CD14-positive monocyte (primary cell): ENCODE data around the gene UBE2E2. TPM values are rescaled to one million over a fixed set of nuclear protein-coding genes. Genes with fewer than 3 reads are reported as not detected.

Experiments used
- DNase-seq, 3 donors: peaks; one replicate each; pipeline ENCODE4 v3.0.0-alpha.2; 2011 to 2022
- H2AFZ ChIP-seq: 2 replicates; pipeline ENCODE4 v1.6.0; 2012; ENCODE audit warnings: mild to moderate bottlenecking, low read depth, low read length, inconsistent platforms; ENCODE audit not compliant: insufficient read depth, poor library complexity, severe bottlenecking
- H3K27ac ChIP-seq, 2 donors: 1 replicate in 1 of 2; 2 replicates in 1 of 2; pipeline ENCODE4 v1.5.1; 2012 to 2013; ENCODE audit warnings: low read length in 2 of 2, control low read depth in 1 of 2, inconsistent platforms in 1 of 2, low read depth in 1 of 2, mild to moderate bottlenecking in 1 of 2
- H3K27me3 ChIP-seq, 2 donors: one replicate each; pipeline versions ENCODE4 v1.6.0 to v1.6.1; 2011 to 2013; ENCODE audit warnings: low read length in 2 of 2; ENCODE audit not compliant: control insufficient read depth in 2 of 2, insufficient read depth in 2 of 2
- H3K36me3 ChIP-seq, 2 donors: replicated peaks in 1 of 2; 1 replicate in 1 of 2; 2 replicates in 1 of 2; pipeline versions ENCODE4 v1.5.1 to v1.6.1; 2012 to 2013; ENCODE audit warnings: low read length in 2 of 2, control low read depth in 1 of 2, inconsistent platforms in 1 of 2, mild to moderate bottlenecking in 1 of 2; ENCODE audit not compliant: insufficient read depth in 2 of 2, control insufficient read depth in 1 of 2
- H3K4me1 ChIP-seq, 2 donors: 1 replicate in 1 of 2; 2 replicates in 1 of 2; pipeline versions ENCODE4 v1.5.1 to v1.6.1; 2012 to 2013; ENCODE audit warnings: low read length in 2 of 2, control low read depth in 1 of 2, inconsistent platforms in 1 of 2, mild to moderate bottlenecking in 1 of 2, moderate library complexity in 1 of 2; ENCODE audit not compliant: insufficient read depth in 2 of 2, control insufficient read depth in 1 of 2
- H3K4me2 ChIP-seq: replicated peaks from 2 replicates; pipeline ENCODE3; 2012; ENCODE audit warnings: low read length, moderate library complexity, mild to moderate bottlenecking; ENCODE audit not compliant: poor library complexity, severe bottlenecking; ENCODE audit errors: extremely low read depth
- H3K4me3 ChIP-seq, 3 experiments: fragments of 200-600 bp in 1 of 3; sonication (generic) in 1 of 3; replicated peaks in 1 of 3; 1 replicate in 2 of 3; 2 replicates in 1 of 3; pipeline ENCODE4 v1.5.1; 2011 to 2013; ENCODE audit warnings: low read length in 3 of 3, mild to moderate bottlenecking in 3 of 3, control low read depth in 2 of 3, low read depth in 2 of 3, inconsistent platforms in 1 of 3, moderate library complexity in 1 of 3
- H3K79me2 ChIP-seq: 2 replicates; pipeline ENCODE4 v1.6.0; 2012; ENCODE audit warnings: mild to moderate bottlenecking, control low read depth, inconsistent platforms, low read length, moderate library complexity; ENCODE audit not compliant: insufficient read depth
- H3K9ac ChIP-seq: 2 replicates; pipeline ENCODE4 v1.6.0; 2017; ENCODE audit warnings: low read length, mild to moderate bottlenecking; ENCODE audit not compliant: insufficient read depth, poor library complexity, severe bottlenecking
- H3K9me3 ChIP-seq, 2 donors: replicated peaks in 1 of 2; 1 replicate in 1 of 2; 2 replicates in 1 of 2; pipeline versions ENCODE4 v1.5.1 to v1.6.1; 2012 to 2013; ENCODE audit warnings: low read length in 2 of 2, control low read depth in 1 of 2; ENCODE audit not compliant: control insufficient read depth in 1 of 2, insufficient read depth in 1 of 2
- H4K20me1 ChIP-seq: 2 replicates; pipeline ENCODE4 v1.6.0; 2012; ENCODE audit warnings: mild to moderate bottlenecking, low read length, control low read depth, moderate library complexity; ENCODE audit not compliant: insufficient read depth
- H3K27ac Mint-ChIP-seq, 7 donors: one replicate each; pipeline ENCODE4 v1.8.0; 2020; ENCODE audit warnings: mild to moderate bottlenecking in 7 of 7, mixed read lengths in 7 of 7, moderate library complexity in 6 of 7, inconsistent platforms in 2 of 7
- H3K27me3 Mint-ChIP-seq, 3 donors: one replicate each; pipeline ENCODE4 v1.8.0; 2021 to 2022; ENCODE audit warnings: low read depth in 3 of 3, mild to moderate bottlenecking in 3 of 3, mixed read lengths in 3 of 3, moderate library complexity in 3 of 3, inconsistent platforms in 1 of 3
- H3K36me3 Mint-ChIP-seq, 2 donors: one replicate each; pipeline ENCODE4 v1.8.0; 2020; ENCODE audit warnings: mixed read lengths in 2 of 2, inconsistent platforms in 1 of 2, mild to moderate bottlenecking in 1 of 2
- H3K4me1 Mint-ChIP-seq: one replicate; pipeline ENCODE4 v1.8.0; 2020; ENCODE audit warnings: mild to moderate bottlenecking, mixed read lengths
- H3K4me3 Mint-ChIP-seq, 2 donors: one replicate each; pipeline ENCODE4 v1.8.0; 2020; ENCODE audit warnings: mild to moderate bottlenecking in 2 of 2, mixed read lengths in 2 of 2, moderate library complexity in 1 of 2
- H3K9me3 Mint-ChIP-seq, 7 donors: one replicate each; pipeline ENCODE4 v1.8.0; 2020 to 2022; ENCODE audit warnings: mixed read lengths in 7 of 7, mild to moderate bottlenecking in 6 of 7, moderate library complexity in 6 of 7, inconsistent platforms in 2 of 7
- WGBS: methylation state at CpG from one replicate; pipeline ENCODE4 v1.1.5; 2013; ENCODE audit warnings: missing lambda C conversion rate; ENCODE audit not compliant: insufficient coverage; 5-methylcytosine and 5-hydroxymethylcytosine counted together
- intact Hi-C, 2 donors: fragments of 100-400 bp; cut with micrococcal nuclease; formaldehyde crosslinking; loops; one replicate each; pipeline versions ENCODE4 v1.15.0 to v1.15.1; 2023
- polyA plus RNA-seq, 3 donors: library from polyadenylated mRNA; depleted of rRNA in 1 of 3; unstranded in 2 of 3; stranded (reverse) in 1 of 3; fragments of 300-500 nt in 2 of 3; fragments of >200 nt in 1 of 3; fragmentation: Illumina TruSeq in 2 of 3; gene quantifications; 1 replicate in 2 of 3; 2 replicates in 1 of 3; pipeline ENCODE4 v1.2.3, GENCODE V29; 2012 to 2021
- TF ChIP-seq, protein P1 (sequence below): fragments of 200-600 bp; IDR thresholded peaks from one replicate; pipeline ENCODE4 v1.8.0; 2022; ENCODE audit warnings: antibody characterized with exemption, mild to moderate bottlenecking

Gene UBE2E2
- polyA plus RNA-seq, 3 donors, result 25.8 to 78.0 (median 66.3) TPM

DNA sequence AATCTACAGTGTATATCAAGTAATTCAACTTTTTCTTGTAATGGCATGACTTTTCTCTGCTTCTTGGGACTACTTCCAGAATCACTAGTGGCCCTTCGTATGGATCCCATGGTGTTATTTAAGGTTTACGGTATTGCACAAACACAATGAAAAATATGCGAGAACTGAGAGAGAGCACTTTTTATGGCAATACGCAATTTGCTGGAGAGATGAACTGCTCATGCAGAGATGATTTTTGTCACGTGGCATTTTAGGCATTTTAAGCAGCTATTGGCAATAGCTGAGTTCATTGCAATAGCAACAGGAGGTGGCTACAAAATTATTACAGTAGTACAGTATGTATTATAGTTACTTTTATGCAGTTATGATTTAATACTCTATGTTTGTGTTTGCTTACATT is 294.0 kb downstream of the UBE2E2 start:
- H2AFZ ChIP-seq, result no peak overlapping the region
- no peaks in the 10 kb centered on the region for H3K27me3 ChIP-seq
- no peaks in the 10 kb centered on the region for H3K36me3 ChIP-seq
- H4K20me1 ChIP-seq, result no peaks in the 10 kb centered on the region
- Mint-ChIP-seq H3K4me3 (no peak overlapping the region), H3K27me3 (no peaks in the 10 kb centered on the region), H3K4me1 (no peaks in the 10 kb centered on the region), H3K9me3 (no peaks in the 10 kb centered on the region), H3K27ac (no peak overlapping the region), H3K36me3 (peaks cover 0 to 7% of the 10 kb centered on the region in 2 donors)
- TF ChIP-seq, protein P1, sequence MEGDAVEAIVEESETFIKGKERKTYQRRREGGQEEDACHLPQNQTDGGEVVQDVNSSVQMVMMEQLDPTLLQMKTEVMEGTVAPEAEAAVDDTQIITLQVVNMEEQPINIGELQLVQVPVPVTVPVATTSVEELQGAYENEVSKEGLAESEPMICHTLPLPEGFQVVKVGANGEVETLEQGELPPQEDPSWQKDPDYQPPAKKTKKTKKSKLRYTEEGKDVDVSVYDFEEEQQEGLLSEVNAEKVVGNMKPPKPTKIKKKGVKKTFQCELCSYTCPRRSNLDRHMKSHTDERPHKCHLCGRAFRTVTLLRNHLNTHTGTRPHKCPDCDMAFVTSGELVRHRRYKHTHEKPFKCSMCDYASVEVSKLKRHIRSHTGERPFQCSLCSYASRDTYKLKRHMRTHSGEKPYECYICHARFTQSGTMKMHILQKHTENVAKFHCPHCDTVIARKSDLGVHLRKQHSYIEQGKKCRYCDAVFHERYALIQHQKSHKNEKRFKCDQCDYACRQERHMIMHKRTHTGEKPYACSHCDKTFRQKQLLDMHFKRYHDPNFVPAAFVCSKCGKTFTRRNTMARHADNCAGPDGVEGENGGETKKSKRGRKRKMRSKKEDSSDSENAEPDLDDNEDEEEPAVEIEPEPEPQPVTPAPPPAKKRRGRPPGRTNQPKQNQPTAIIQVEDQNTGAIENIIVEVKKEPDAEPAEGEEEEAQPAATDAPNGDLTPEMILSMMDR, result no peak
- H3K27ac ChIP-seq, result no peak overlapping the region
- H3K4me1 ChIP-seq, result no peaks in the 10 kb centered on the region
- H3K79me2 ChIP-seq, result no peaks in the 10 kb centered on the region
- H3K4me2 ChIP-seq, result no peak overlapping the region
- H3K4me3 ChIP-seq, result no peak overlapping the region
- no peak for DNase-seq
- WGBS, result 96% methylated on average over 4 of the region's 5 CpGs
- H3K9me3 ChIP-seq, result no peaks in the 10 kb centered on the region
- no peak overlapping the region for H3K9ac ChIP-seq
- intact Hi-C loops, result no loop called here

DNA sequence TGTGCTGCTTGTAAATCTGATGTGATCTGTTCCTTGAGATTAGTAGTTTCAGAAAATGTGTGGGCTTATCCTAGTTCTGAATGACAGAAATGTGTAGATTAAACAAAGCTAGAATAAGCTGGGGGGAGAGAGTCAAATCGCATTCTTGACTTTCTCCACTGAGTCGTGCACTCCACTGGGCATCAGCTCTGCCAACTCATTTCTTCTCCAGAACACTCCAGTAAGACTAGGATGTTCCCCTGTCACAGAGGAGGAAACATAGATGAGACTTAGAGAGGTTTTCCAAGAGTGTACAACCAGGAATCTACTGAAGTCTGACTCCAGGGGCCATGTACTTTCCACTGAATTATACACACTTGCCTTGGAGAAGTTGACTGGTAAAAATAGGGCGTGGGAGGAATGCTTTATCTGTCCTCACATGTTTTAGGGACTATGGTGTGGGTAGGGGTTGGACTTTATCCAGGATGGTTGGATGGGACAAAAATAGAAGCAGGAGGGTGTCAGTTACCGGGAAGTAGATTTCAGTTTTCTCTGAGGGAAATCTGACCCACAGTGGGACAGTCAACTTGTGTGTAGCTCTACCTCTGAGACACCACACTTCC is 298.2 kb downstream of the UBE2E2 start:
- intact Hi-C loops, result no loop called here
- no peaks in the 10 kb centered on the region for H4K20me1 ChIP-seq
- H3K27me3 Mint-ChIP-seq, result peaks cover 0 to 2% (median 0%) of the 10 kb centered on the region in 3 donors
- H3K79me2 ChIP-seq, result no peaks in the 10 kb centered on the region
- peaks cover 0 to 7% of the 10 kb centered on the region in 2 donors for H3K36me3 Mint-ChIP-seq
- H3K4me3 ChIP-seq, result no peak overlapping the region
- no peak overlapping the region for H3K4me3 Mint-ChIP-seq
- H3K9me3 ChIP-seq, result no peaks in the 10 kb centered on the region
- no peaks in the 10 kb centered on the region for H3K4me1 Mint-ChIP-seq
- no peak overlapping the region for H3K9ac ChIP-seq
- no peaks in the 10 kb centered on the region for H3K27me3 ChIP-seq
- H3K9me3 Mint-ChIP-seq, result no peaks in the 10 kb centered on the region
- no peak overlapping the region for H3K27ac ChIP-seq
- no peaks in the 10 kb centered on the region for H3K36me3 ChIP-seq
- TF ChIP-seq, protein P1, result no peak
- no peak overlapping the region for H2AFZ ChIP-seq
- DNase-seq, result no peak
- H3K27ac Mint-ChIP-seq, result peak overlapping the region in 1 of 7 donors; percentile 38
- no peaks in the 10 kb centered on the region for H3K4me1 ChIP-seq
- H3K4me2 ChIP-seq, result no peak overlapping the region
- no CpG with 5 or more reads among the region's 4 CpGs for WGBS
